Activated T-cell treated with anti-CD3 and anti-CD28 coated beads, Interleukin-2, amount 50 U/mL, for 72 hours (primary cell): ENCODE data around the gene CENPS. TPM values are rescaled to one million over a fixed set of nuclear protein-coding genes. Genes with fewer than 3 reads are reported as not detected.
"Not testable (repeated sequence)": the region's sequence is repeated elsewhere in the genome, so short reads cannot be mapped to it uniquely, and the experiment has no call there.

Experiments used
- ATAC-seq, 2 donors: fragments of 150-1000 bp; cut with Tn5 transposase; replicated peaks in 1 of 2; 2 replicates each; pipeline ENCODE4 v1.10.0; 2021; ENCODE audit warnings: moderate library complexity in 2 of 2, mild to moderate bottlenecking in 1 of 2
- DNase-seq, 2 donors: peaks; one replicate each; pipeline ENCODE4 v3.0.0; 2021 to 2022; ENCODE audit warnings: mixed read lengths in 1 of 2
- H3K27ac Mint-ChIP-seq: one replicate; pipeline ENCODE4 v1.8.0; 2022; ENCODE audit warnings: mild to moderate bottlenecking, moderate library complexity, mixed read lengths
- H3K27me3 Mint-ChIP-seq: one replicate; pipeline ENCODE4 v1.8.0; 2022; ENCODE audit warnings: low read depth, mixed read lengths
- H3K36me3 Mint-ChIP-seq, 2 donors: one replicate each; pipeline ENCODE4 v1.8.0; 2022; ENCODE audit warnings: mixed read lengths in 2 of 2, mild to moderate bottlenecking in 1 of 2; ENCODE audit not compliant: insufficient read depth in 2 of 2
- H3K4me1 Mint-ChIP-seq: one replicate; pipeline ENCODE4 v1.8.0; 2022; ENCODE audit warnings: low read depth, mixed read lengths
- H3K4me3 Mint-ChIP-seq, 2 donors: one replicate each; pipeline ENCODE4 v1.8.0; 2022; ENCODE audit warnings: mild to moderate bottlenecking in 2 of 2, mixed read lengths in 2 of 2, moderate library complexity in 2 of 2
- H3K9me3 Mint-ChIP-seq, 2 donors: one replicate each; pipeline ENCODE4 v1.8.0; 2022; ENCODE audit warnings: mixed read lengths in 2 of 2
- total RNA-seq, 2 donors: library from RNA; stranded (reverse); gene quantifications; one replicate each; pipeline ENCODE4 v1.2.3, GENCODE V29; 2022

Gene CENPS
- total RNA-seq, 2 donors from 2014 or later = 15.7 to 16.8 TPM

GRCh38 chr1:10426535-10426848 is 3.7 kb upstream of the CENPS start:
- peaks cover 18% of the 10 kb centered on the region for H3K4me1 Mint-ChIP-seq
- H3K9me3 Mint-ChIP-seq, DNase-seq, H3K27ac Mint-ChIP-seq, H3K36me3 Mint-ChIP-seq, ATAC-seq, H3K4me3 Mint-ChIP-seq, H3K27me3 Mint-ChIP-seq: not testable (repeated sequence)

- no peaks in the 10 kb centered on the region for H3K9me3 Mint-ChIP-seq
- no peak overlapping the region for H3K27ac Mint-ChIP-seq
- no peak for DNase-seq
- ATAC-seq = no peak
- H3K4me3 Mint-ChIP-seq = peak overlapping the region; percentile 92 to 95
- H3K4me1 Mint-ChIP-seq = peaks cover 19% of the 10 kb centered on the region
- no peaks in the 10 kb centered on the region for H3K36me3 Mint-ChIP-seq
- H3K27me3 Mint-ChIP-seq = no peaks in the 10 kb centered on the region
Measured at GRCh38 chr1:10428984-10429383, 1.2 kb upstream of the CENPS start.

DNA sequence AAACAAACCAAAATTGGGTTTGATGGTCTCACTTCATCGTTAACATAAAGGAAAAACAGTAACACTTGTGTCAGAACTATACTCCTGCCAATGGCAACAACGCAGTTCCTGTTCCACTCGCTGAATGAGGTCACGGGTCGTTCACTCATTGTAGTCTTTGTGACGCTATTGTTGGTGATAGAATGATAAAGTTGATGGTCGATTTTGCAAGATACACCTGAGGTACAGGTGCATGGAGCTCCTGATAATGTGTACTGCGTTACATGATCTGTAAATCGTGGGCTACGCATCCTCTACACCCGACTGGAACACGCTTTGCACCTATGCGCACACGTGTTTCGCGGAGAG is 391 bp upstream of the CENPS start:
- Mint-ChIP-seq H3K4me1 (peaks cover 19% of the 10 kb centered on the region), H3K9me3 (no peaks in the 10 kb centered on the region), H3K27me3 (no peaks in the 10 kb centered on the region), H3K36me3 (no peaks in the 10 kb centered on the region), H3K4me3 (peak overlapping the region; percentile 92 to 95), H3K27ac (peak overlapping the region; percentile 73)
- DNase-seq (peak; percentile 19 to 27), ATAC-seq (peak; percentile 0 to 19)

- ATAC-seq (no peak), DNase-seq (peak in 1 of 2 donors; percentile 12)
- Mint-ChIP-seq H3K27me3 (no peaks in the 10 kb centered on the region), H3K4me3 (peak overlapping the region; percentile 92 to 95), H3K27ac (peak overlapping the region; percentile 75), H3K4me1 (peaks cover 19% of the 10 kb centered on the region), H3K36me3 (no peaks in the 10 kb centered on the region), H3K9me3 (no peaks in the 10 kb centered on the region)
Measured at GRCh38 chr1:10431070-10431730, 967 bp downstream of the CENPS start.

DNA sequence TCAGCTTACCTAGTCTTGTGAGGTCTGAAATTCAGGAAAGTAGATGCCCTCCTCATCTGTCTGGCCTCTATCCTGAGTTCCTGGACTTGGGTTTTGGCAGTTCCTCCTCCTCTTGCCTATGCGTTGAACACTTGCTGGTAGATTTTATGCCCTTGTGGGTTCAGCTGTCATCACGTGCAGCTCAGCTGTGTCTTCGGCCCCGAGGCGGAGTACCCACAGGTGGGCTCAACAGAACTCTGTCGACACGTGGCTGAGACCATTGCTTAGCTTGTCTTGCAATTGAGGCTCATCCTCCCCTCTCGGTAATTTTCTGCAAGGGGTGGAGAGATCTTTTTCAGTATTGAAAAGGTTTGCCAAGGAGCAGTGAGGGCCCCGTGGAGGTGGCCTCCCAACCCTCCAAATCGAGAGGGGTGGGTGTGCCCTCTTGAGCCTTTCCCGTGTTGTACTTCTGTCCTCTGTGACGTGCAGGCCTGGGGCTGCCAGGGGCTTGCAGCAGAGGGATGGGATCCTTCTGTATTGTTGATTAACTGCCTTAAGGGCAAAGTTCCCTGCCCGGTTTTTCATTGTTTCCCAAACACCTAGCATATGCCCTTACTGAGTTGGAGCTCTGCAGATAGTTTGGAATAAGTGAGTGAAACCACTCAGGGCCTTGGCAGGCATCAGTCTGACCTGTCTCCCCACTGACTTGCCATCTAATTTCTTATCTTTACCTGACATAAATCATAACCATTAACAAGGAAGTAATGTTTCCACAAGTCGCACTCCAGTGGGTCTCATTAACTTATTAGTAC is 2.9 kb downstream of the CENPS start:
- Mint-ChIP-seq H3K4me3 (no peak overlapping the region), H3K27me3 (no peaks in the 10 kb centered on the region), H3K9me3 (no peaks in the 10 kb centered on the region), H3K4me1 (peaks cover 19% of the 10 kb centered on the region), H3K36me3 (peaks cover 0 to 2% of the 10 kb centered on the region in 2 donors), H3K27ac (no peak overlapping the region)
- ATAC-seq (no peak), DNase-seq (no peak)

GRCh38 chr1:10433790-10434189 is 3.6 kb downstream of the CENPS start:
- Mint-ChIP-seq H3K36me3 (peaks cover 0 to 2% of the 10 kb centered on the region in 2 donors), H3K4me1 (peaks cover 19% of the 10 kb centered on the region), H3K9me3 (no peaks in the 10 kb centered on the region), H3K4me3 (no peak overlapping the region), H3K27ac (no peak overlapping the region), H3K27me3 (no peaks in the 10 kb centered on the region)
- ATAC-seq (no peak), DNase-seq (no peak)

DNA sequence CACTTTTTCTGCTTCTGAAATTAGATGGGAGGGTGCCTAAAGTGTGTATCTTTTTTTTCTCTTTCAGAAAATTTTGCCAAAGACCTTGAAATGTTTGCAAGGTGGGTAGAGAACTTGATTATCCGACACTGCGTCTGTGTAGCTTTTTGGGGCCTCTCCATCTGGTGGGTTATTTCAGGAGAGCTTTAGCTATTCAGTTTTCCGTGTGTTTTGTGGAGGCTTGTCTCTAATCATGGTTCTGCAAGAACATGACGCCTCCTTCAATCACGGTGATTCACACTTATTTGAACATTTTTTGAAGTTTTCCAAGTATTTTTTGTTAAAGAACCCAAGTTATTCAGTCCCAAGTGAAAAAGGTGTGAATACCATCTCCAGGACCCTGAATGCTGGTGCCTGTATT is 4.4 kb downstream of the CENPS start:
- H3K4me3 Mint-ChIP-seq = no peak overlapping the region
- no peak overlapping the region for H3K27ac Mint-ChIP-seq
- DNase-seq (no peak), ATAC-seq (no peak)
- no peaks in the 10 kb centered on the region for H3K9me3 Mint-ChIP-seq
- peaks cover 12% of the 10 kb centered on the region for H3K4me1 Mint-ChIP-seq
- peaks cover 0 to 2% of the 10 kb centered on the region in 2 donors for H3K36me3 Mint-ChIP-seq
- no peaks in the 10 kb centered on the region for H3K27me3 Mint-ChIP-seq

DNA sequence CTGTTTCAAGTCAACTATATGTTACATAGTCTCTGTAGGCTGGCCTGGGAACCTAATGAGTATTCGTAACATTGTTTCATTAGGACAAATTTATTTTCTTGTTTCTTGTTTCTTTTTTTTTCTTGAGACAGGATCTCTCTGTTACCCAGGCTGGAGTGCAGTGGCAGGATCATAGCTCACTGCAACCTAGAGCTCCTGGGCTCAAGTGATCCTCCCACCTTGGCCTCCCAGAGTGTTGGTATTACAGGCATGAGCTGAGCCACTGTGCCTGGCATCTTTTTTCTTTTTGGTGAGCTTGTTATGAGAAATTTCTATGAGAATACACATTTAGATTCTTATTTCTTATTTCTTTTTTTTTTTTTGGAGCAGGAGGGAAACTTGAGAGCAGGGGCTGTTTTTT is 6.8 kb downstream of the CENPS start:
- DNase-seq = no peak
- Mint-ChIP-seq H3K4me3 (no peak overlapping the region), H3K27ac (no peak overlapping the region), H3K36me3 (peaks cover 0 to 2% of the 10 kb centered on the region in 2 donors), H3K4me1 (no peaks in the 10 kb centered on the region), H3K9me3 (no peaks in the 10 kb centered on the region), H3K27me3 (no peaks in the 10 kb centered on the region)
- no peak for ATAC-seq

- no peak overlapping the region for H3K27ac Mint-ChIP-seq
Measured at GRCh38 chr1:10438677-10439163, 8.5 kb downstream of the CENPS start.

GRCh38 chr1:10440305-10440704 is 10.1 kb downstream of the CENPS start:
- no peak for ATAC-seq
- DNase-seq = no peak
- no peak overlapping the region for H3K27ac Mint-ChIP-seq
- no peaks in the 10 kb centered on the region for H3K9me3 Mint-ChIP-seq
- H3K36me3 Mint-ChIP-seq = peaks cover 0 to 2% of the 10 kb centered on the region in 2 donors
- H3K4me3 Mint-ChIP-seq = no peak overlapping the region
- no peaks in the 10 kb centered on the region for H3K4me1 Mint-ChIP-seq
- H3K27me3 Mint-ChIP-seq = no peaks in the 10 kb centered on the region

More at GRCh38 chr1:10438677-10439163, 8.5 kb downstream of the CENPS start:
- no peaks in the 10 kb centered on the region for H3K4me1 Mint-ChIP-seq
- H3K9me3 Mint-ChIP-seq = no peaks in the 10 kb centered on the region
- no peak overlapping the region for H3K4me3 Mint-ChIP-seq
- ATAC-seq = no peak
- H3K36me3 Mint-ChIP-seq = peaks cover 0 to 2% of the 10 kb centered on the region in 2 donors
- DNase-seq = no peak
- H3K27me3 Mint-ChIP-seq = no peaks in the 10 kb centered on the region

DNA sequence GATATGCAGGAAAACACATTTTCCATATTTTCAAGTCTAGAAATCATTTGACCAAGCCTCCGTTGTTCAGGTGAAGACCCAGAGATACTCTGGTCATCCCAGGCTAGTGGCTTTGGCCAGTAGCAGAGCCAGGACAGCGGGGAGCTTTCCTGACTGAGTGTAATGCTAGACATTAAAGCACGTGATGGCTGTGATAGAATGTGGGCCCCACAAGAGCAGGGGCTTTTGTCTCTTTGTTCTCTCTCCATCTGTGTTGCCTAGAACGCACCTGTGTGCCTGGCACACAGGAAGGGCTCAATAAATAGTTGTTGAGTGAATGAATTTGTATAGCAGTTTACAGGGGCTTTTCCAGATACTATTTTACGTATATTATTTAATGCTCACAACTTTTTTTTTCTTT is 10.6 kb downstream of the CENPS start:
- H3K27ac Mint-ChIP-seq = no peak overlapping the region
- DNase-seq (no peak), ATAC-seq (no peak)
- H3K4me1 Mint-ChIP-seq = no peaks in the 10 kb centered on the region
- no peaks in the 10 kb centered on the region for H3K9me3 Mint-ChIP-seq
- no peak overlapping the region for H3K4me3 Mint-ChIP-seq
- no peaks in the 10 kb centered on the region for H3K27me3 Mint-ChIP-seq
- H3K36me3 Mint-ChIP-seq = peaks cover 0 to 2% of the 10 kb centered on the region in 2 donors

DNA sequence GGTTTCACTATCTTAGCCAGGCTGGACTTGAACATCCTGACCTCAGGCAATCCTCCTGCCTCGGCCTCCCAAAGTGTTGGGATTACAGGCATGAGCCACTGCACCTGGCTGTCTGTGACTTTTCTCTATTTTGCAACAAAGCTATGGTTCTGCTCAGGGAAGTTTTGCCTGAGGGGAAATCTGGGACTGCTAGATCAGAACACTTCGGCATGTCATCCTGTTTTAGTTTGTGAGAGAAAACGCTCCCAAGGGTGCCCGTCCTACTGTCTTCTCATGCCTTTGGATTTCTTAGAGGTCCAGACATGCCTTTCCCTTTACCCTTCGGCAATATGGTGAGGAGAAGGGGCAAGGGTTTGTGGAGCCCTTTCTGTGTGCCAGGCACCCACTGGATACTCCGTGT is 14.0 kb downstream of the CENPS start:
- no peak overlapping the region for H3K4me3 Mint-ChIP-seq
- no peaks in the 10 kb centered on the region for H3K27me3 Mint-ChIP-seq
- H3K27ac Mint-ChIP-seq = no peak overlapping the region
- DNase-seq (no peak), ATAC-seq (no peak)
- H3K9me3 Mint-ChIP-seq = no peaks in the 10 kb centered on the region
- H3K36me3 Mint-ChIP-seq = no peaks in the 10 kb centered on the region
- no peaks in the 10 kb centered on the region for H3K4me1 Mint-ChIP-seq

DNA sequence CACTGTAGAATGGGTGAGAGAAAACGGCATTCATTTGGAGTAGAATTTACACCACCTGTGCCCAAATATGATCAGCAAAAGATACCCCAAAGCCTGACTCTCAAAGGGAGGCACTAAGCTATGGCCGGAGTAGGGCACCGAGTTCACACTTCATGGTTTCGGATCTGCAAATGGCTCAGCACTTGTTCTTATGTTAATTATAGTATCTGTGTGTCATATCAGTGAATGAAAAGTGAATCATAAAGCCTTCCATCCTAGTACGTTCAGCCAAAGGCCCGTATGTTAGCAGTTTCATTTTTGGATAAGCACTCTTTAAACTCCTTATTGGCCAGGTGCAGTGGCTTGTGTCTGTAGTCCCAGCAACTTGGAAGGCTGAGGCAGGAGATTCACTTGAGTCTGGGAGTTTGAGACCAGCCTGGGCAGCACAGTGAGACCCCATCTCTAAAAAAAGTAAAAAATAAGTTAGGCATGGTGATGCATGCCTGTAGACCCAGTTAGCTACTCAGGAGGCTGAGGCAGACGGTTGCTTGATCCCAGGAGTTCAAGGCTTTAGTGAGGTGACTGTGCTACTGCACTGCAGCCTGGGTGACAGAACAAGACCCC is 14.7 kb downstream of the CENPS start:
- Mint-ChIP-seq H3K27me3 (no peaks in the 10 kb centered on the region), H3K27ac (no peak overlapping the region), H3K9me3 (no peaks in the 10 kb centered on the region), H3K36me3 (no peaks in the 10 kb centered on the region), H3K4me3 (no peak overlapping the region), H3K4me1 (no peaks in the 10 kb centered on the region)
- ATAC-seq (peak; percentile 44 to 76), DNase-seq (no peak)
